A204.1 (cell line): ENCODE measurements around the gene ACTL9.
"Not testable (repeated sequence)": the region's sequence is repeated elsewhere in the genome, so short reads cannot be mapped to it uniquely, and the experiment has no call there.

Source experiments
- FAIRE-seq: peaks from 2 replicates; lab custom pipeline; 2012; peaks lifted over from hg19 to GRCh38; lab: Jason Lieb, UNC

The ACTL9 gene, protein sequence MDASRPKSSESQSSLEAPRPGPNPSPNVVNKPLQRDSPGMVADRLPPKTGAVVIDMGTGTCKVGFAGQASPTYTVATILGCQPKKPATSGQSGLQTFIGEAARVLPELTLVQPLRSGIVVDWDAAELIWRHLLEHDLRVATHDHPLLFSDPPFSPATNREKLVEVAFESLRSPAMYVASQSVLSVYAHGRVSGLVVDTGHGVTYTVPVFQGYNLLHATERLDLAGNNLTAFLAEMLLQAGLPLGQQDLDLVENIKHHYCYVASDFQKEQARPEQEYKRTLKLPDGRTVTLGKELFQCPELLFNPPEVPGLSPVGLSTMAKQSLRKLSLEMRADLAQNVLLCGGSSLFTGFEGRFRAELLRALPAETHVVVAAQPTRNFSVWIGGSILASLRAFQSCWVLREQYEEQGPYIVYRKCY

DNA sequence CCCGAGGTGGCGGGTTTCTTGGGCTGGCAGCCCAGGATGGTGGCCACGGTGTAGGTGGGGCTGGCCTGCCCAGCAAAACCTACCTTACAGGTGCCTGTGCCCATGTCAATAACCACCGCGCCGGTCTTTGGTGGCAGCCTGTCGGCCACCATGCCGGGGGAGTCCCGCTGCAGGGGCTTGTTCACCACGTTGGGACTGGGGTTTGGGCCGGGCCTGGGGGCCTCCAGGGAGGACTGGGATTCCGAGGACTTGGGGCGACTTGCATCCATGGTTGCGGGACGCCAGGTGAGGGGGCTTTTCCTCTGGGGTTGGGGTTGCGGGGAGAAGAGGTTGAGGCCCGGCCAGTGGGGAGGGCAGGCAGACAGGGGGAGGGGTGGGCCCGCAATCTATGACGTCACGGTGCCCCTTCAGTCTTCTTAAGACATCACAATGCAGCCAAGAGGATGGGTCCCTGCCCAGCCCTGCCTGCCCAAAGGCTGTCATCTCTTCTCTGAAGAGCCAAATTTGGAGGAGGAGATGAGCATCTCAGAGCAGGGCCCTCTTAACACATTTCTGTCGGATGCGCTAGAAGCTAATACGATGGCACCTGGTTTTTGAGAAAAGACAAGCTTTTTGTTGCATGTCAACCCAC is at the start of gene ACTL9:
Gene ACTL9, minus strand, starts transcription at position 363 of the 631 bp plus-strand sequence. Its CDS starts 94 bp downstream, at position 269.
- no peak for FAIRE-seq

DNA sequence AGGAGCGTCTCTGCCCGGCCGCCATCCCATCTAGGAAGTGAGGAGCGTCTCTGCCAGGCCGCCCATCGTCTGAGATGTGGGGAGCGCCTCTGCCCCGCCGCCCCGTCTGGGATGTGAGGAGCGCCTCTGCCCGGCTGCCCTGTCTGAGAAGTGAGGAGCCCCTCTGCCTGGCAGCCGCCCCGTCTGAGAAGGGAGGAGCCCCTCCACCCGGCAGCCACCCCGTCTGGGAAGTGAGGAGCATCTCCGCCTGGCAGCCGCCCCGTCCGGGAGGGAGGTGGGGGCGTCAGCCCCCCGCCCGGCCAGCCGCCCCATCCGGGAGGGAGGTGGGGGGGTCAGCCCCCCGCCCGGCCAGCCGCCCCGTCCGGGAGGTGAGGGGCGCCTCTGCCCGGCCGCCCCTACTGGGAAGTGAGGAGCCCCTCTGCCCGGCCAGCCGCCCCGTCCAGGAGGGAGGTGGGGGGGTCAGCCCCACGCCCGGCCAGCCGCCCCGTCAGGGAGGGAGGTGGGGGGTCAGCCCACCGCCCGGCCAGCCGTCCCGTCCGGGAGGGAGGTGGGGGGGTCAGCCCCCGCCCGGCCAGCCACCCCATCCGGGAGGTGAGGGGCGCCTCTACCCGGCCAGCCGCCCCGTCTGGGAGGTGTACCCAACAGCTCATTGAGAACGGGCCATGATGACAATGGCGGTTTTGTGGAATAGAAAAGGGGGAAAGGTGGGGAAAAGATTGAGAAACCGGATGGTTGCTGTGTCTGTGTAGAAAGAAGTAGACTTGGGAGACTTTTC is 40.9 kb upstream of the ACTL9 start:
- FAIRE-seq = not testable (repeated sequence)

DNA sequence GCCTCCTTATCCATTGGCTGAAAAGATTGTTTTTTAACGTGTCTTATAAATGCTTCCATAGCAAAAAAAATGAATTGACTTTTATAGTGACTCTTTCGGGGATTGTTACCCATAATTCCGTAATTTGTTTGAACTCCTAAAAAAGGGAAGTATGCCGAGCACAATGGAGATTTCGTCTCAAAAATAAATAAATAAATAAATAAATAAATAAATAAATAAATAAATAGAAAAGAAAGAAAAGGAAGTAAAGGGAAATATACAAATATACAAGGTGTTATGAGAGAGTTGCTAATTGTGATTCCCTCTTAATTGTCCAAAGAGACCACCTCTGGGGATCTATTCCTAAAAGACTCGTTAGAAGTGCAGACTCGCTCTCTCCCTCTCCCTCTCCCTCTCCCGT is 39.8 kb upstream of the ACTL9 start:
- no peak for FAIRE-seq

DNA sequence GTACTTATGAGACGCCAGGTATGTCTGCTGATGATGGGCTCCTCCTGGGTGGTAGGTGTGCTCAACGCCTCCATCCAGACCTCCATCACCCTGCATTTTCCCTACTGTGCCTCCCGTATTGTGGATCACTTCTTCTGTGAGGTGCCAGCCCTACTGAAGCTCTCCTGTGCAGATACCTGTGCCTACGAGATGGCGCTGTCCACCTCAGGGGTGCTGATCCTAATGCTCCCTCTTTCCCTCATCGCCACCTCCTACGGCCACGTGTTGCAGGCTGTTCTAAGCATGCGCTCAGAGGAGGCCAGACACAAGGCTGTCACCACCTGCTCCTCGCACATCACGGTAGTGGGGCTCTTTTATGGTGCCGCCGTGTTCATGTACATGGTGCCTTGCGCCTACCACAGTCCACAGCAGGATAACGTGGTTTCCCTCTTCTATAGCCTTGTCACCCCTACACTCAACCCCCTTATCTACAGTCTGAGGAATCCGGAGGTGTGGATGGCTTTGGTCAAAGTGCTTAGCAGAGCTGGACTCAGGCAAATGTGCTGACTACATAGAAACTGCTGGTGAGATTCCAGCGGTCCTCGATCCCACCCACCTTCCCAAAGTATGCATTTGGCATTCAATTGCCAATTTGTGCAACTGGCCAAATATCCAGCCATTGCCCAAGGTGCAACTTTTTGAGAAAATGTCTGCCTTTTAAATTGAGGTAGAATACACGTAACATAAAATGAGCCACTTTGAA is 33.0 kb upstream of the ACTL9 start:
- FAIRE-seq = no peak

DNA sequence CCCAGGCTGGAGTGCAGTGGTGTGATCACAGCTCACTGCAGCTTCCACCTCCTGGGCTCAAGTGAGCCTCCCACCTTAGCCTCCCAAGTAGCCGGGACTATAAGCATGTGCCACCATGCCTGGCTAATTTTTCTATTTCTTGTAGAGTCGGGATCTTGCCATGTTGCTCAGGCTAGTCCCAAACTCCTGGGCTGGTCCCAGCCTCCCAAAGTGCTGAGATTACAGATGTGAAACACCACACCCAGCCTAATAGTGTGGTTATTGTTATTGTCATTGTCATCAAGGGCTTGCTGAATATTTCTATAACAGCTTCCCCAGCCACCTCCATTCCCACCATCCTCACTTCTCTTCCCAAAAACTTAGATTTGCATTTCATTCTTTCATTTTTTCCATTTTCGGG is 25.7 kb upstream of the ACTL9 start:
- FAIRE-seq = no peak

DNA sequence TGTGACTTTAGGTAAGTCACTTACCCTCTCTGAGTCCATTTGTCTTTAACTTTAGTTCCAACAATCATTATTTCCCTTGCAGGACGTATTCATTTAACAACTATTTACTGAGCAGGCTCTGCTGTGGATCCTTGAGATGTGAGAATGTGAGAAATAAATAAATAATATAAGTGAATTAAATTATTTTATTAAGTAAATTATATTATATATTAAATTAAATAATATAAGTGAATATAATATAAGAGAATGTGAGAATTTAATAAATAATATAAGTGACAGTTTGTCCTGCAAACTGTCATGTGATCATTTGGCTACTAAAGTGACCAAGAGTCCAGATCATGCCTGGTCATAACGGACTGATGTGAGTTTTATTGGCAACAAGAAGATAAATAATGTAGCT is 23.4 kb upstream of the ACTL9 start:
- FAIRE-seq = no peak

DNA sequence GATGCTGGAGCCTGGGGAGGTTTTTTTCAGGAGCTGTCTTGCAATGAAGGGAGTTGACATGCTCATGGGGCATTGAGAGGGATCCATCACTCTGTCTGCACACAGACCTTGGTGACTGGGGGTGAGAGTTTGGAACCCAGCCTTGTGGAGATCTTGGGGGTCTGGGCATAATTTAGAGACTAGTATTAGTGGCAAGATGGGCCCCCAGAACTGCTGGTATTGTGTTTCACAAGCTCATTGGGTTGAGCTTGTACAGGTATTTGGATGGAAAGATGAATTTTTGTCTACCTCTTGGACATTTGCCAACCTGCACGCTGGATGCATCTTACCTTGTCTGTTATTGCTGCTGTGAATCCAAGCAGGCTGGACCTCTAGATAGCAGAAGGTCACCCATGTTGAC is 22.7 kb upstream of the ACTL9 start, which contains the start of gene OR2Z1:
Gene OR2Z1, plus strand, starts transcription at position 301 of the 400 bp plus-strand sequence. CDS start 9,395 bp downstream, outside the sequence.
- FAIRE-seq = no peak

DNA sequence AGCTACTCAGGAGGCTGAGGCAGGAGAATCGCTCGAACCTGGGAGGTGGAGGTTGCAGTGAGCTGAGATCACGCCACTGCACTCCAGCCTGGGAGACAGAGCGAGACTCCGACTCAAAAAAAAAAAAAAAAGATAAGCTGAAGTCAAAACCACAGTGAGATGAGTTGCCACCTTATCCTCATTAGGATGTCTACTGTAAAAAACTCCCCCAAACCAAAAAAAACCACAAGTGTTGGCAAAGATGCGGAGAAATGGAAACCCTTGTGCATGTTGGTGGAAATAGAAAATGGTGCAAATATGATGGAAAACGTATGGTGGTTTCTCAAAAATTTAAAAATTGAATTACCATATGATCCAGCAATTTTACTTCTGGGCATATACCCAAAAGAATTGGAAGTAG is 11.7 kb upstream of the ACTL9 start:
- not testable (repeated sequence) for FAIRE-seq

DNA sequence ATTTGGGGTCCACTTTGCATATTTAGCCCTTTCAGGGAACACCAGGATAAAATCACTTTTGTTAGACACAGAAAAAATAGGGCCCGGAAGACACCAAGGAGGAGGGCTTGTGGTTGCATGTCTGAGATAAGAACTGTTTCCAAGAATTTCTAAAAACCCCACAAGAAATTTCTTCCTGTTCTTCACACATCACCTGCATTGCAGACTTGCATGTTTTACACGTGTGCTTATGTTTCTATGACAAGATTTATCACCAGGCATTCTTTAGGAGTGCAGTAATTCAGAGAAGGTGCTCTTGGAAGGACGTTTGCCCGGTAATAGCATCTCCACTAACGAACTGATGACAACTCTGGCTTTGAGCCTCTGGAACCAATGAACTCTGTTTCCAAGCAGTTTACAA is 7.1 kb upstream of the ACTL9 start:
- FAIRE-seq = no peak

DNA sequence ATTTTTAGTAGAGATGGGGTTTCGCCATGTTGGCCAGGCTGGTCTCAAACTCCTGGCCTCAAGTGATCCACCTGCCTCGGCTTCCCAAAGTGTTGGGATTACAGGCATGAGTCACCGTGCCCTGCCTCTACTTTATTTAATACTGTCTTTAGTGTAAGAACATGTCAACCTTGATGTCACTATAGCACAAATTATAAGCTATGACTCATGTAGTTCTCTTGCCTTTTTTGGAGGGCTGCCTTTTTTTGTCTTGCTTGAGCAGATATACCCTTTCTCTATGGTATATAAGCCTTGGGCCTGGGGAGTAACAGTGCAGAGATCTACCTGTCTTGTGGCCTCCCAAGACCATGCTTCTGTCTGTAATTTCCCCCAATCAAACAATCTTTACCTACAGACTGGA is 6.7 kb upstream of the ACTL9 start:
- not testable (repeated sequence) for FAIRE-seq

DNA sequence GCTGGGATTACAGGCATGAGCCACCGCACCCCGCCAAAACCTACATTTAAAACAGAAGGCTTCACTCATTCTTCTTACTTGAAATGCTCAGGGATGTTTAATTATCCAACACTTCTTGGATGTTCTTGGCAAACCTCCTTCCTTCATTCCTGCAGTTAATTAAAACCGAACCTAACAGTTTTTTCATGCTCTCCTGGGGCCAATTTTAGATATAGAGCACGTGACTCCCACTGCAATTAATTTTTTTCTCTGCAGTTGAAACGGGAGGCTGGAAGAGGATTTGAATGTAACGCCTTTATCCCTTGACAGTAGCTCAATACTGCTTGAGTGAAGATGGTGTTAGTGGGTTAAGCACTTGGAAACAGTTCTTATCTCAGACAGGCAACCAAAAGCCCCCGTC is 4.6 kb upstream of the ACTL9 start:
- FAIRE-seq = no peak

DNA sequence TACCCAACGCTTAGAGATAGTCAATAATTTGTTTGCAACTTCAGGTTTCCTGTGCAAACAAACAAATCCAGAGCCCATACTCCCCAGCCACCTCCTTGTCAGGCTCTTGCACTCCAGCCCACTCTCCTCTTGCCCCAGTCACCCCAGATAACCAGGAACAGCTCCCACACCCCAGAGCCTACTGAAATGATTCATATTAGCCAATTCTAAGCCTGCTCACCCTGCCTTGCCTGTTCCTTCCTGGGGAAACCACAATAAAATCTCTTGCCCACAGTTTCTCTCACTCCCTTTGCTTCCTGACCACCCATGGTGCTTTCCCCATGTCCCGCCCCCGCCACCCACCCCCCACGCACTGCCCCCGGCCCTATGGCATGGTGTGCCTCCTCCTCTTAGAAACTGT is 3.8 kb upstream of the ACTL9 start:
- no peak for FAIRE-seq

DNA sequence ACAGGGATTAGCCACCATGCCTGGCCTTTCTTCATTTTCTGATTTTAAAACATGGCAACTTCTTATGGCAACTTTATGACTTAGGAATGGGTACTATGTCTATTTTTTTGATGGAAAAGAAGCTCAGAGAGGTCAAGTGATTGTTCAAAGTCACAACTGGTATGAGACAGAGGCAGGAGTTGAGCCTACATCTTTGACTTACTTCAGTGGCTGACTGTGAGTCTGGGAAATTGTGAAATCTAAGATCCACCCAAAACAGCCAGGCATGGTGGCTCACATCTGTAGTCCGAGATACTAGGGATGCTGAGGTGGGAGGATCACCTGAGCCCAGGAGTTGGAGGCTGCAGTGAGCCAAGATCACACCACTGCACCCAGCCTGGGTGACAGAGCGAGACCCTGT is 2.4 kb upstream of the ACTL9 start:
- FAIRE-seq = no peak

DNA sequence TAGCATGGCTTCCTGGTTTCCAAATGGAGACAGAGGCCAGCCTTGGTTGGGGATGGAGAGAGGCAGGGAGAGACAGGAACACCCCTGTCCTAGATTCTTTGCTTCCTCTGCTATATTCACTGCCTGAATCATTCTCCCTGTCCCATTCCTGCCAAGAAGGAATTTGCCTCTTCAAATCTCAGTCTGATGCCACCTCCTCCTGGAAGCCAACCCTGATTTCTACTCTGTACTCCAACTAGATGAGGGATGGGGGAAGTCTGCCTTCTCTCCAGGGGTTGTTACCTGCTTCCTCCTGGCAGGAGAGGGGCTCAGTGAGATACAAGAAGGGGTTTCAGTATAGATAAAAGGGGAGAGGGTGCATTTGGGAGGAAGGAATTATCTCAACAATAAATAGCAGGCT is 1.3 kb upstream of the ACTL9 start:
- no peak for FAIRE-seq

DNA sequence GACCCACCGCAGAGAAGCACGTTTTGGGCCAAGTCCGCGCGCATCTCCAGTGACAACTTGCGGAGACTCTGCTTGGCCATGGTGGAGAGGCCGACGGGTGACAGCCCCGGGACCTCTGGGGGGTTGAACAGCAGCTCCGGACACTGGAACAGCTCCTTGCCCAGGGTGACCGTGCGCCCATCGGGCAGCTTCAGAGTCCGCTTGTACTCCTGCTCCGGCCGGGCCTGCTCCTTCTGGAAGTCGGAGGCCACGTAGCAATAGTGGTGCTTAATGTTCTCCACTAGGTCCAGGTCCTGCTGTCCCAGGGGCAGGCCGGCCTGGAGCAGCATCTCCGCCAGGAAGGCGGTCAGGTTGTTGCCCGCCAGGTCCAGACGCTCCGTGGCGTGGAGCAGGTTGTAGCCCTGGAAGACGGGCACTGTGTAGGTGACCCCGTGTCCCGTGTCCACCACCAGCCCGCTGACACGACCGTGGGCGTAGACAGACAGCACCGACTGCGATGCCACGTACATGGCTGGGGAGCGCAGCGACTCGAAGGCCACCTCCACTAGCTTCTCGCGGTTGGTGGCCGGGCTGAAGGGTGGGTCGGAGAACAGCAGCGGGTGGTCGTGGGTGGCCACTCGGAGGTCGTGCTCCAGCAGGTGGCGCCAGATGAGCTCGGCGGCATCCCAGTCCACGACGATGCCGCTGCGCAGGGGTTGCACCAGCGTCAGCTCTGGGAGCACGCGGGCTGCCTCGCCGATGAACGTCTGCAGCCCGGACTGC is 743 bp downstream of the ACTL9 start:
- no peak for FAIRE-seq

DNA sequence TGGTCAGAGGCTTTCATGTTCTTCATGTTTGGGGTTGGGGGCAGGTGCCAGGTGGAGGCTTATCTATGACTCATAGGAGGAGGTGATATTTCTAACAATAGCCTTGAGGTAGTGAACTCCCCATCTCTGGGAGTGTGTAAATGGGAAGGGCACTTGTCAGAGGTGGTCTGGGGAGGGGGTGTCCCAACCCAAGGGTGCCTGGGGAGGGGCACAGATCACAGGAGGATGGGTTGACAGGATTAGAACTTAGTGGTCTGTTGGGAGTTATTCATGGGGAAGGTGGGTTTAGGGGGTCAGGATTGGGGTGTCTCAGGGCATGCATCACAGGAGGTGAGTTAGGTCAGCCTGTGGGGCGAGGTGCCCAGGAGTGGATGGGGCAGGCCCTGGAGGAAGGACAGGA is 1.6 kb downstream of the ACTL9 start:
- FAIRE-seq = no peak

DNA sequence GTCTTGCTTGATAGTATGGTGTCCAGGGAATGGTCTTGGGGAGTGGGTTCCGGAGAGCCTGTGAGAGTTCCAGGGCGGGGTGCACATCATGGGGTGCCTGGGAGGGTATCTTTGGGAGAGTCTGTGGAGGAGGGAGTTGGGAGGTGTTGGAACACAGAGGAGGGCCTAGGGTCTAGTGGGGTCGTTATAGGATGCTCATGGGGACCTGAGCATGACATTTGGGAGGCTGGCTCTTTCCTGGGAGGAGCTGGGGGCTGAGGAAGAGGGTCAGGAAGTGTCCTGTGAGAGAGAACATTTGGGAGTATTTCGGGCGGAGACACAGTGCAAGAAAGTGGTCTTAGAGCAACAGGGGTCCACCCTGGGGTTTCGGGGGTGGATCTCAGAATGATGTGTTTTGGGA is 2.7 kb downstream of the ACTL9 start:
- no peak for FAIRE-seq

DNA sequence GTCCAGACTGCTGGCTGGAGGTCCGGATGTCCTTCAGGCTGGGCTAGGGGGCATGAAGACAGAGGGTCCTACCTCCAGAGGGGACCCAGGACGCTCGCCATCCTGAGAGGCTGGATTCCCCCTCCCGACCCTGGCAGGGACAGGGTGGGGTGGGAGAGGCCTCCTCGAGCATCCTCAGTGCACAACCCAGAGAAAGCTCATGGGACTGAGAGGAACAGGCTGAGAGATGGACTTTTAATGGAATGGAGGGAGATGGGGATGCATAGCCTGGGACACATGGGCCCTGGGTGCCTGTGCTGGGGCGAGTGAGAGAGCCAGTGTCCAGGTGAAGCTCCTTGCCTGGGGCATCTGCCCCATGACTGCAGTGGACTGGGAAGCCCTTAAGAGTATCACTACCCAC is 3.1 kb downstream of the ACTL9 start:
- no peak for FAIRE-seq

DNA sequence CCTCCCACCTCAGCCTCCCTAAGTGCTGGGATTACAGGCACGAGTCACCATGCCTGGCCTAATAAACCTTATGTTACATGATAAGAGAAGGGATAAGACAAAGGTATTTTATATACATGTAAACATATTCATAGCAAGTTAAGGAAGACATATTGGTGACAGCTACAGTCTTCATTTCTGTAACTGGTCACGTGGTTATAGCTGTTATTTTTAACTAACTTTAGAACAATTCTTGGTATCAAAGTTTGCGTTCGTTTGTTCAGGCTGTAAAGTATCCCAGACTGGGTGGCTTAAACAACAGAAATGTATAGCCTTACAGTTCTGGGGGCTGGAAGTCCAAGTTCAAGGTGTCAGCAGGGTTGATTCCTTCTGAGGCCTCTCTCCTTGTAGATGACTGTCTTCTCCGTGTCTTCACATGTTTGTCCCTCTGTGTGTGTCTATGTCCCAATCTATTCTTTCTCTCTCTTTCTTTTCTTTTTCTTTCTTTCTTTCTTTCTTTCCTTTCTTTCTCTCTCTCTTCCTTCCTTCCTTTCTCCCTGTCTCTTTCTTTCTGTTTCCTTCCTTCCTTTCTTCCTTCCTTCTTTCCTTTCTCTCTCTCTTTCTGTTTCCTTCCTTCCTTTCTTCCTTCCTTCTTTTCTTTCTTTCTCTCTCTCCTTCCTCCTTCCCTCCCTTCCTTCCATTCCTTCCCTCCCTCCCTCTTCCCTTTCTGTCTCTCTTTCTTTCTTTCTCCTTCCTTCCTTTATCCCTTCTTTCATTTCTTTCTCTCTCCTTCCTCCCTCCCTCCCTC is 7.6 kb downstream of the ACTL9 start:
- no peak for FAIRE-seq

DNA sequence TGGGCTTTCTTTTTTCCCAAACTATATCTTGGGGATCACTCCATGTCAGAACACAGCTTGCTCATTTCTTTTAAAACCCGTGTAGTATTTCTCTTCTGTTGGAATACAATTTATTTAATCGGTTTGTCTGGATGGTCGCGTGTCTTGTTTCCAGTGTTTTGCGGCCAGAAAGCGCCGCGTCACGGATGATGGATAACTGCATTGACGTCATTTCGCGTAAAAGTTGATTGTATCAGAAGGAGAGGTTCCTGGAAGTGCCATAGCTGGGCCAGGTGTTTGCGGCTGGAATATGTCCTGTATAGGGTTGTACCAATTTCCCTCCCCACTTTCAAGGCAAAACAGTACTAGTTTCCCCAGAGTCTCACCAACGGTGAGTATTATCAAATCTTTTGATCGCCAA is 9.7 kb downstream of the ACTL9 start:
- FAIRE-seq = no peak

DNA sequence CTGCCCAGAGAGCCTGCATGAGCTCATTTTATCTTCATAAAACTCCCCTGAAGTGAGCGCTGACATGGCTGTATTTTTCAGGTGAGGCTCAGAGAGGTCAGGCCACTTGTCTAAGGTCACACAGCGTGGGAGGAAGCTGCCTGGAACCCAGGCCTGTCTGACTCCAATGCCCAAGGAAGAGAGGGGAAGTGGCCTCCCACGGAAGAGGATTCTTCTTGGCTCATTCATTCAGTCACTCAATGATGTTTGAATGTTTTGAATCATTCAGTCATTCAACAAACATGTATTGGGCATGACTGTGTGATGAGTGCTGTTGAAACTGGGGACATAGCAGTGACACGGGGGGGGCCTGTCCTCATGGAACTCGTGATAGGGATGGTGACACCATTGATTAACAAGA is 12.0 kb downstream of the ACTL9 start:
- no peak for FAIRE-seq
